Neural cell (in vitro differentiated cells): ENCODE measurements around the gene SRSF2. TPM values are rescaled to one million over a fixed set of nuclear protein-coding genes. Genes with fewer than 3 reads are reported as not detected.

ENCODE experiments used
- H2AFZ ChIP-seq: fragments of 200-600, 300-800 bp; sonication (generic), shearing (Covaris generic); 2 replicates; pipeline ENCODE4 v1.6.0; 2014; ENCODE audit warnings: low read depth, mild to moderate bottlenecking, antibody characterized with exemption, low read length, moderate library complexity
- H3F3A ChIP-seq: fragments of 200-600 bp; shearing (Covaris generic); 2 replicates; pipeline ENCODE4 v1.6.1; 2016; ENCODE audit warnings: mild to moderate bottlenecking, moderate library complexity, mixed read lengths, antibody characterized with exemption, low read length; ENCODE audit not compliant: insufficient read depth, poor library complexity, severe bottlenecking
- H3K27ac ChIP-seq: fragments of 200-600, 300-800 bp; sonication (generic), shearing (Covaris generic); 2 replicates; pipeline ENCODE4 v1.5.1; 2014; ENCODE audit warnings: mild to moderate bottlenecking, low read length, moderate library complexity
- H3K27me3 ChIP-seq: fragments of 300-800, 200-600 bp; sonication (generic), shearing (Covaris generic); 2 replicates; pipeline ENCODE4 v1.6.0; 2014; ENCODE audit warnings: mild to moderate bottlenecking, low read depth, low read length, moderate library complexity; ENCODE audit not compliant: insufficient read depth
- H3K36me3 ChIP-seq: fragments of 300-800, 200-600 bp; sonication (generic), shearing (Covaris generic); 2 replicates; pipeline ENCODE4 v1.5.1; 2014; ENCODE audit warnings: mild to moderate bottlenecking, antibody characterized with exemption, low read length, moderate library complexity; ENCODE audit not compliant: insufficient read depth
- H3K4me2 ChIP-seq: fragments of 300-800, 200-600 bp; sonication (generic), shearing (Covaris generic); 2 replicates; pipeline ENCODE4 v1.6.0; 2014; ENCODE audit warnings: mild to moderate bottlenecking, low read length
- H3K4me3 ChIP-seq: fragments of 300-800, 200-600 bp; sonication (generic), shearing (Covaris generic); 2 replicates; pipeline ENCODE4 v1.5.1; 2014; ENCODE audit warnings: mild to moderate bottlenecking, low read length, moderate library complexity
- H3K79me2 ChIP-seq: fragments of 200-600 bp; shearing (Covaris generic); replicated peaks from 2 replicates; pipeline ENCODE4 v1.6.0; 2014; ENCODE audit warnings: mild to moderate bottlenecking, low read length, moderate library complexity; ENCODE audit not compliant: insufficient read depth
- H3K9ac ChIP-seq: fragments of 300-800, 200-600 bp; sonication (generic), shearing (Covaris generic); 2 replicates; pipeline ENCODE4 v1.6.1; 2016; ENCODE audit warnings: mild to moderate bottlenecking, low read length, mixed read lengths
- H3K9me2 ChIP-seq: fragments of 200-600 bp; shearing (Covaris generic); 2 replicates; pipeline ENCODE4 v1.6.1; 2016; ENCODE audit warnings: mild to moderate bottlenecking, low read length, mixed read lengths; ENCODE audit not compliant: insufficient read depth
- H3K9me3 ChIP-seq: fragments of 200-600, 300-800 bp; sonication (generic), shearing (Covaris generic); 2 replicates; pipeline ENCODE4 v1.6.1; 2016; ENCODE audit warnings: mild to moderate bottlenecking, mixed run types, low read length, moderate library complexity, mixed read lengths
- H4K20me1 ChIP-seq: fragments of 200-600 bp; shearing (Covaris generic); 2 replicates; pipeline ENCODE4 v1.6.1; 2016; ENCODE audit warnings: mild to moderate bottlenecking, mixed run types; ENCODE audit not compliant: insufficient read depth
- CTCF ChIP-seq: fragments of 450-650 bp; IDR thresholded peaks from 2 replicates; pipeline ENCODE4 v1.5.1; 2014; ENCODE audit warnings: antibody characterized with exemption, mild to moderate bottlenecking, moderate library complexity; ENCODE audit not compliant: poor library complexity, severe bottlenecking
- EP300 ChIP-seq: fragments of 450-650 bp; conservative IDR thresholded peaks from 2 replicates; pipeline ENCODE4 v1.6.1; 2014; ENCODE audit warnings: antibody characterized with exemption, mild to moderate bottlenecking, moderate library complexity; ENCODE audit not compliant: poor library complexity, severe bottlenecking
- EZH2 ChIP-seq: fragments of 200-600, 300-800 bp; shearing (Covaris generic), sonication (generic); IDR thresholded peaks from 2 replicates; pipeline ENCODE4 v1.6.1; 2014; ENCODE audit warnings: antibody characterized with exemption, low read length, borderline replicate concordance, mild to moderate bottlenecking; ENCODE audit not compliant: insufficient read depth, poor library complexity, severe bottlenecking
- MXI1 ChIP-seq: fragments of 450-650 bp; conservative IDR thresholded peaks from 2 replicates; pipeline ENCODE4 v1.6.1; 2014; ENCODE audit warnings: antibody characterized with exemption, mild to moderate bottlenecking; ENCODE audit not compliant: poor library complexity, severe bottlenecking
- POLR2AphosphoS5 ChIP-seq: IDR thresholded peaks from 2 replicates; pipeline ENCODE4 v1.6.1; 2012
- RAD21 ChIP-seq: fragments of 450-650 bp; conservative IDR thresholded peaks from 2 replicates; pipeline ENCODE4 v1.6.1; 2014; ENCODE audit warnings: antibody characterized with exemption, mild to moderate bottlenecking, moderate library complexity
- REST ChIP-seq: IDR thresholded peaks from 2 replicates; pipeline ENCODE4 v1.6.1; 2012; ENCODE audit warnings: borderline replicate concordance
- SMC3 ChIP-seq: fragments of 450-650 bp; conservative IDR thresholded peaks from 2 replicates; pipeline ENCODE4 v1.6.1; 2014; ENCODE audit warnings: antibody characterized with exemption, mild to moderate bottlenecking, moderate library complexity; ENCODE audit not compliant: poor library complexity
- TAF1 ChIP-seq: IDR thresholded peaks from 2 replicates; pipeline ENCODE4 v1.6.1; 2012; ENCODE audit warnings: low read depth
- polyA plus RNA-seq: library from polyadenylated mRNA; depleted of rRNA; stranded (reverse); fragments of >200 nt; gene quantifications from 2 replicates; pipeline ENCODE4 v1.2.3, GENCODE V29; 2014

SRSF2 gene
- polyA plus RNA-seq, 1 donor from 2014 or later = 355 TPM

- peak overlapping the region; percentile 98 for H3K27ac ChIP-seq
- H3K36me3 ChIP-seq = no peaks in the 10 kb centered on the region
- H3K9me3 ChIP-seq = no peaks in the 10 kb centered on the region
- H4K20me1 ChIP-seq = peaks cover 7% of the 10 kb centered on the region
- H3K9me2 ChIP-seq = no peaks in the 10 kb centered on the region
- peak overlapping the region; percentile 78 for H3K4me2 ChIP-seq
- peaks cover 2% of the 10 kb centered on the region for H3F3A ChIP-seq
- peak overlapping the region; percentile 96 for H3K9ac ChIP-seq
- no peak for TF ChIP-seq REST
- TF ChIP-seq TAF1 = no peak
- H3K79me2 ChIP-seq = peaks cover 49% of the 10 kb centered on the region
- peak overlapping the region; percentile 93 for H3K4me3 ChIP-seq
- no peaks in the 10 kb centered on the region for H3K27me3 ChIP-seq
- H2AFZ ChIP-seq = peak overlapping the region; percentile 25
These were observed 1.4 kb downstream of the SRSF2 start for GRCh38 chr17:76735586-76736348.

- Histone ChIP-seq H3K27ac (no peak overlapping the region), H3K27me3 (no peaks in the 10 kb centered on the region), H3F3A (peaks cover 2% of the 10 kb centered on the region), H3K9ac (peak overlapping the region; percentile 96), H3K9me3 (no peaks in the 10 kb centered on the region), H3K9me2 (no peaks in the 10 kb centered on the region), H3K4me2 (peak overlapping the region; percentile 78), H3K79me2 (peaks cover 49% of the 10 kb centered on the region), H4K20me1 (peaks cover 7% of the 10 kb centered on the region), H3K4me3 (peak overlapping the region; percentile 93), H2AFZ (no peak overlapping the region), H3K36me3 (no peaks in the 10 kb centered on the region)
- TF ChIP-seq EZH2 (no peak), EP300 (no peak), TAF1 (no peak), RAD21 (no peak), REST (no peak), MXI1 (no peak), SMC3 (no peak), CTCF (no peak), POLR2AphosphoS5 (no peak)
These were observed 2.1 kb downstream of the SRSF2 start for GRCh38 chr17:76735006-76735405.
